HG03064 (cell line): Measurements from ENCODE around the gene IFFO2.

Source experiments
- ATAC-seq: cut with Tn5 transposase; IDR thresholded peaks from one replicate; pipeline ENCODE4 v1.9.1; 2021; ENCODE audit warnings: low read depth; ENCODE audit not compliant: unreplicated experiment

The IFFO2 gene

DNA sequence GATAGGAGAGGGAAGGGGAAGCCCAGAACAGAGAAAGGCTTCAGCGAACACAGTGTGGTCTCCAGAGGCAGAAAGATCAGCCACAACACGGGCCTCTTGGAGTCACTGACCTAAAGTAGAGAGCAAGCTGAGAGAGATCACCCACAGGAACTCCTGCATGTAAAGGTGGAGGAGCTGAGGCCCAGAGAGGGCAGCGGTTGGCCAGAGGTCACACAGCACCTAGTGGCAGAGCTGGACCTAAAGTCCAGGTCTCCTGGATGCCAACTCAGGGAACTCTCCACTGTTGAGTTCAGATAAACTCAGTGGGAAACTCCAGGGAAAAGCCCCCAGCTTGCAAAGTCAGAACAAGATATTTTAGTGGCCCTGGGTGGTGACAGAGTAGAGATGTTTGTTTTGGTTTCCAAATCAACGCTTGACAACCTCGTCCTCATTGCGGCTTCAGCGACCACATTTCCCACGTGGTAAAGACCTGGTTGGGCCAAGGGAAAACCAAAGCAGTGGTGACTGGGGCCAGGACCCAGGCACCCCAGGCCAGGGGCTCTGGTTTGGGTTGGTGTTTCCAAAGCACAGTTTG lies 4.6 kb downstream of the IFFO2 start:
- no peak for ATAC-seq

DNA sequence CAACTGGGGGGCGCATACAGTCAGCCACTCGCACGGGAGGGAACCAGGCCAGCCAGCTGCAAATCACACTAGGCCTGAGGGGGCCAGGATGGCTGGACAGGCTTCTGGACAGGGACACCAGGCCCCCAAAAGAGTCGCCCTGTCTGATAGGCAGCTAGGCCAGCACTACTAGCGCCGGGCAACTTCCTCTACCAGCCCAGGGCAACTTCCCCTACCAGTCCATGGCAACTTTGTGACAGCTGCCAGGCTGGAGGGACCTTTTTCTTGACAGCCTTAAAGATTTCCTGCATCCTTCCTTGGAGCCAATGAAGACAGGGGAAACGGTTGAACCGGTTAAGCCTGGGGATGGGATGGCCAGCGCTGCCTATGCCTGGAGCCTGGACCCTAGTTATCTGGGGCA lies 5.1 kb downstream of the IFFO2 start:
- no peak for ATAC-seq

DNA sequence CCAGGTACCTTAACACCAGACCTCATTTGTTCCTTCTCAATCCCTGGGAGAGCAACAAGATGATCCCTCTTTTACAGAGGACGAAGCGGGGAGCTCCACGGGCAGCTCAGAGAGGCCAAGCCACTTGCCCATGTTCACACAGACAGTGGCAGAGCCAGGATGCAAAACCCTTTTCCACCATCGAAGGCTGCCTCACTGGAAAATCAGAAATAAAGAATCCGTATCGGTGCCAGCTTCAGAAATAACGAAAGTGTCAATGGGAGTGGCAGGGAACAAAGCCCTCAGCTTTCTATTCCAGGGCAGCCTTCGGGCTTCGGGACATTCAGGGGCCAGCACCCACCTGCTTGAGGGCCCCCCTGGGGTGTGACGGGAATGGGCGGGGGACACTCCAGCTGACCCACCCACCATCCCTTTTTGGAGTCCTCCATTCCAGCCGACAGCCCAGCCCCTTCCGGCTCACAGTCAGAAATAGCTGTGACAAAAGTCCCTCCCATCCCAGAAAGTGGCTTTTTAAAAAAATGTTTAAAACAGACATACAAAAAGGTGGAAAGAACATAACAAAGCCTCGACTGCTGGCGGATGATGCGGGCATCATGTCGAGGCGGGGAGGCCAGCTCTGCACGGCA lies 6.0 kb downstream of the IFFO2 start:
- no peak for ATAC-seq

DNA sequence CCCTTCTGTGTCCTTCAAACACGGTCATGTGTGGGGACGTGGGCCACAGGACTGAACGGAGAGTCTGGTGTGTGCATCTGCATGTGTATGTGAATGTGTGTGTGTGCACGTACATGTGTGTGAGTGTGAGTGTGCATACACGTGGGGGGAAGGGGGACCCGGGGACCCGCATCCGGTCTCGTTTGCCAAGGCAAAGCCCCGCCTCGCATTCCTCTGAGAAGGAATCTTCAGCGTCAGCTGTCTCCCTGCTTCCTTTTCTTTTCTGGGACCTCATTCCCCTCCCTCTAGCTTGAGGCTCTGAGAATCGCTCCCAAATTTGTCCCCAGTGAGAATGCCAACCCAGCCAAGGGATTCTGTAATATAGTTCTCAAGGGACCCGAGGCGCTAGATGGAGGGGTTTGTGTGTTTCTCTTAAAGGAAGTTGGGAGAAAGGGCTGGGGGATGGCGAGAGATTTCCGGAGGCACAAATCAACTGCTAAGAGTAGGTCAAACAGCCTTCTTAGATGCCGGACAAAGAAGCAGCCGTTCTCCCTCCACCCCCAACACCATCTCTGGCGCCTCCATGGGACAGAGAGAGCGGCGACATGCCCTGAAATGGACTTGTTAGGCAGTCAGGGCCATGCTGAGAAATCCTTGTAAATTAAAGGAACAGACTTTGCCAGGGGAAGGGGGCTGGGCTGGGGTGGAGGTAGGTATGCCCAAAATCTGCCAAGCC lies 6.6 kb downstream of the IFFO2 start:
- no peak for ATAC-seq

DNA sequence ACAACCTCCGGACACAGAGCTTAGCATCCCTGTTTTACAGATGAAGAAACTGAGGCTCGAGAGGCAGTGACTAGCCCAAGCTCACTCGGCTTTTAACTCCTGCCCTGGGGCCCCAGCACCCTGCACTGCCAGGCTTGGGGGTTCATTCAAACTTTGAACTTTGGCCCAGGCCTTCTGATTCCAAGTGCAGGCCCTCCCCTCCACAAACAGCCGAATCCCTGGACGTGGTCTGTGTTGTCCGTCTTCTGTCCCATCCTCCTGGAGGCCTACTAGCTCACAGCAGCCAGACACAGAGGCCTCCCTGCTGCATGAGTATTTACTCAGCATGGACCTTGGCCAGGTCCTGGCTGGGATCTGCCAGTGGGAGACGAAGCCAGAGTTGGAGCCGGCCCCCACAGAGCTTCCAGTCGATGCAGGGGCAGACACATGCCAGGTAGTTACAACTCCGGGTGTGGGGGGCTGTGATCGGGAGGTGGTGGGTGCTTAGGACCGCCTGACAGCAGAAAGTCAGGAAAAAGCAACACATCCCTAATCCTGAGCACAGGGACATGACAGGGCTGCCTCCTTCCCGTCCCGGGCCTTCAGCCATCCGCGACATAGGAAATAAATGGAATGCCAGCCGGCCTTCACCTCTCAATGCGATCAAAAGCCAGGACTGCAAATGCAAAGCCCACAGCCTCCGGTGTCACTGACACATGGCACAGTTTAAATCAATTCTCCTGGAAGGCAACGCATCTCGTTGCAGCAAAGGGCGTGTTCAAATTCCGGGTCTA lies 7.4 kb downstream of the IFFO2 start:
- ATAC-seq: no peak

DNA sequence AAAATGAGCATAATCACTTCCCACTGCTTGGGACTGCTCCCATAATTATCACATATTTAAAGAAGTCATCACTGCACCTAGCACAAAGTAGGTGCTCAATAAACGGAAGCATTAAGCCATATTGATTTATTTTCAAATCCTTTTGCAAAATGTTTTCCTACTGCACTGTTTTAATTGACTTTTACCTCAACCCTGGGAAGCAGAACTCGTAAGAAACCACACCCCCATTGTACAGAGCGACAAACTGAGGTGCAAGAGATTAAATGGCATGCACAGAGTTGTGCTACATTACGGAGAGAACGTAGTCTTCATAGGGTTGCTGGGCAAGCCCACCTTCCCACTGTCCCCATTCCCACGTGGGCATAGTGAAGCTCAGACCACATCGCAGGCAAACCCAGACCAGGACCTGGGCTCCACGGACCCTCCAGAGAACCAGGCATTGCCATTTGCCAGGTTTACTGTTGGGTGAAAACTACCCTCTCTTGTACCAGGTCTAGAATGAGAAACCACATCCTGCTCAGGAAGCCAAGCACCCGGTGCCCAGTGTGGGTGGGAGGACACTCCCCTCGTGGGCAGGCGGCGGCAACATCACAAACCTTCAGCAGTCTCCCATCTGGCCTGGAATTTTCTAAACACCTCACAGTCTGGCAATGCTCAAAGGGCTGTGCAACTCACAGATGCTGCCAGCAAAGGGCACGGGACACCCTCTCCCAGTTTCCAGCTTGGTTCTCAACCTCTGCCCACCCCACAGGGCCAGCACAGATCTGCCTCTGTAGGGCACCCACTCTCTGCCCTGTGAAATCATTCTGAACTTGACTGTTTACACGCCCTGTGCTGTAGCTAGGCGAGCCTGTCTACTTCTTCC lies 8.2 kb downstream of the IFFO2 start:
- no peak for ATAC-seq

DNA sequence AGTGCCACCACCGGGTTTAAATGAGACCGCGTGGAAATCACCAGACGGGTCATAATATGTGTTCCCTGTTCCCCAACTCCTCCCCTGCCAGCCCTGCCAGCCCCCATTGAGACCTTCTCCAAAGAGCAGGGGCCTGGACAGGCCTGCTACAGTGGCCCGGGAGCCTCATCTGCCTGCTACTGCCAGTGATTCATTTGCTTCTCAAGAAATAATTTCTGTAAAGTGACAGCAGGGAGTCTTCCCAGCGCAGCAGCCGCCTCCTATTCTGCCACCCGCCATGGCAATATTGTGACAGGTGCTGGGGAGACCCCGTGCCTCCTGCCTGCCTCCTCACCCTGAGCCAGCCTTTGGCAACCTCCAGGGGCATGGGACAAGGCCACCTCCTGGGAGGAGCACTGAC lies 8.9 kb downstream of the IFFO2 start:
- ATAC-seq: no peak

DNA sequence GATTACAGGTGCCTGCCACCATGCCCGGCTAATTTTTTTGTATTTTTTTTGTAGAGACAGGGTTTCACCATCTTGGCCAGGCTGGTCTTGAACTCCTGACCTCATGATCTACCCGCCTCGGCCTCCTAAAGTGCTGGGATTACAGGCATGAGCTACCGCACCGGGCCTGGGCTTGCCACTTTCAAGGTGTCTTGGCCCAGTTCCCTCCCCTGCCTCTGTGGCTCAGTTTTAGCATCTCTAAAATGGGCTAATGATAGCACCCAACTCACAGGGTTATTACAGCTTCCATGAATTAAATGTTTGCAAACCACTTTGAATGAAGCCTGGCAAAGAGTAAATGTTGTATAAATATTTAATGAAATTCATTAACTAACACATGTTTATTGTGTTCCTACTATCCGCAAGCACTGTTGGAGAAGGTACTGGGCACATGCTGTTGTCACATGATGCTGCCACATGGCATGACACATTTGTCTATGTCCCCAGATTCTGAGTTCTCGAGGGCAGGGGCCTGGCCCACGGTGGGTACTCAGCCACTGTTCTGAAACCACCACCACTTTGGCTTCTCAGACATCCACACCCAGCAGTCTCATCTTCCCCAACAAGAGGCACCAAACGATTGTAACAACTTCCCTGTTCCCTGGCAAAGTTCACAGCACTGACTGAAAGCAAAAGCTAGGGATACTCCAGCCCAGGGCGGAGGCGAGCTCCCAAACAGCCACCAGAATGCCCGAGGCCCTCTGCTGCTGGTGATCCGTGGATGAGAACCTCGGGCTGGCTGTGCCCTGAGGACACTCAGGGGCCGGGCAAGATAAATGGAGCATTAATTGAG lies 9.7 kb downstream of the IFFO2 start:
- no peak for ATAC-seq

DNA sequence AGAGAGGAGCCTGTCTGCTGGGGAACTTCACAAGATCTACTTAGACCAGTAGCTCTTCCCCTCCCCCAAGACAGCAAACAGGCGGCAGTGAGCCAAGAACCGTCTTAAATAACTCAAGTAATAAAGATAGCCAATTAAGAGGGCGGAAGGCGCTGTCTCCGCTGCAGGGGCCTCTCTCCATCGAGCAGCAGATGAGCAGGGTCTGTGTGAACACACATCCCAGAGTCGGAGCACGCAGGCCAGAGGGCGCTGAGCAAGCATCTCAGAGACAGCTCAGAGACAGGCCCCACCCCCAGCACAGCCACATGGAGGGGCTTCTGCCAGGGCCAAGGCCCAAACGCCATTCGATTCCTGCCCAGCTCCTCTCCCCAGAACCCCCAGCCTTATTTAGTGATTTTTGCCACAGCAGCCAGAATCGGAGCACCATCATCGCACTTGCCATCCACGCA lies 11.1 kb downstream of the IFFO2 start:
- ATAC-seq: no peak

DNA sequence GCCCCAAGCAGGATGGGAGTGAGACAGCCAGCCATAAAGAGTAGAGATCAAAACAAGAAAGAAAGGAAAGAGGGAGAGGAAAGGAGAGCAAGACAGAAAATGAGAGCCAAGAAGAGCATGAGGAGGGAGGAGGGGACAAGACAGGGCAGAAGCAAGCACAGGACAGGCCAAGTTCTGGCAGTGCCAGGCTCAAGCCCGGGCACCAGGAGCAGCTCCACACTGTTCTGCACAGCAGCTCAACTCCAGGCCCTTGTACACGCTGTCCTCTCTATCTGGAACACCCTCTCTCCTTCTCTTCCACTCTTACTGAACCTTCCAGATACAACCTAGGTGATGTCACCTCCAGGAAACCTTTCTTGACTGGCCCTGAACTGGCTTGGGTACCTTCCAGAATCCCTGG lies 11.7 kb downstream of the IFFO2 start:
- ATAC-seq: no peak

DNA sequence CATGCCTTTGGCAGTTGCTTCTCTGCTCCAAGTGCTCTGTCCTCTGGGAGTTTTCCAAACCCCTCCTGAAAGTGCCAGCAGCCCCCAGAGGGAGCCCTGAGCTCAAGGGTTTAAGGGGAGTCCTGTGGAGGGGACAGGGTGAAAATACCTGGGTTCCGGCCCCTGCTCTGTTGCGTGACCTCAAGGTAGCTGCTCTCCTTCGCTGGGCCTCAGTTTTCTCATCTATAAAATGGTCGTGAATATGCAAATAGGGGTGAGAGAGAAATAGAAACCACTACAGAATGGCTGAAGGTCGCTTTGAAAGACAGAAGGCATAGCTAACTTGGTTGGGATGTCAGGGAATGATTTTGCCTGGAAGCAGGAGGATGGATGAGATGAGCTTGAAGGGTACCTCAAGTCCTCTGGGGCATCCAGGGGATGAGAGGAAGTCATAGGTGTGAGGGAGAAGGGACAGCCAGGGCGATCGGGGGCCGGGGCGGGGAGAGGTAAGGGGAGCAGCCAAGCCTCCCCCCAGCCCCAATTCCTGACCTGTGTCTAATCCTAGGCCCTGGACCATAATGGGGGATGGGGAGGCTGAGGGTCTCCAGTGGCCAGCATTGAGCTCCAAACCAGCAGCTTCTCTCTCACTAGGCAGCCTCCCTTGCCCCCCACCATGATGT lies 12.4 kb downstream of the IFFO2 start:
- ATAC-seq: no peak

DNA sequence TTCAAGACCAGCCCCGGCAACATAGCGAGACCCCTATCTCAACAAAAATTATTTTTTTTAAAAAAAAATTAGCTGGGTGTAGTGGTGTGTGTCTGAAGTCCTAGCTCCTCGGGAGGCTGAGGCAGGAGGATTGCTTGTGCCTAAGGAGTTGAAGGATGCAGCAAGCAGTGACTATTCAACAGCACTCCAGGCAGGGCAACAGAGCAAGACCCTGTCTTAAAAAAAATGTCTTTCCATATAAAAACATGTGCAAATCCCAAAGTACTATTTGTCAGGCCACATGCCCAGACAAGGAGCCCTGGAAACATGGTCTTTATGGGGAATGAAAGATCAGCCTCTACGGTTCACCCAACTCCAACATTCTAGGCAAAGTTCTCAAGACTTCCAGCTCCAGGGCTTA lies 13.3 kb downstream of the IFFO2 start:
- no peak for ATAC-seq

DNA sequence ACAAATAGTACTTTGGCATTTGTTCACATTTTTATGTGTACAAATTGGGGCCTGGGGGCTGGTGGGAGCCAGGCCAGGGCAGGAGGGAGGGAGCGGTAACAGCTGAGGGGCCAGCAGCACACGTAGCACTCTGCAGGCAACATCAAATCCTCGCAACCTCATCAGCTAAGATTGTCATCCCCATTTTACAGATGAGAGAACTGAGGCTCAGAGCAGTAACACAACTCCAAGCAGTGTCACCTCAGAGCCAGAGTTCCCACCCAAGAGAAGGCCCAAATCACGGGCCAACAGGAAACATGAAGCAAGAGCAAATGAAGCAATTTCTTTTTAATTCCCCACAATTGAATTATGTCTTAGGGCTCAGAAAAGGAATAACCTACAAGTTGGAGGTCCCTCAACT lies 14.1 kb downstream of the IFFO2 start:
- ATAC-seq: no peak

DNA sequence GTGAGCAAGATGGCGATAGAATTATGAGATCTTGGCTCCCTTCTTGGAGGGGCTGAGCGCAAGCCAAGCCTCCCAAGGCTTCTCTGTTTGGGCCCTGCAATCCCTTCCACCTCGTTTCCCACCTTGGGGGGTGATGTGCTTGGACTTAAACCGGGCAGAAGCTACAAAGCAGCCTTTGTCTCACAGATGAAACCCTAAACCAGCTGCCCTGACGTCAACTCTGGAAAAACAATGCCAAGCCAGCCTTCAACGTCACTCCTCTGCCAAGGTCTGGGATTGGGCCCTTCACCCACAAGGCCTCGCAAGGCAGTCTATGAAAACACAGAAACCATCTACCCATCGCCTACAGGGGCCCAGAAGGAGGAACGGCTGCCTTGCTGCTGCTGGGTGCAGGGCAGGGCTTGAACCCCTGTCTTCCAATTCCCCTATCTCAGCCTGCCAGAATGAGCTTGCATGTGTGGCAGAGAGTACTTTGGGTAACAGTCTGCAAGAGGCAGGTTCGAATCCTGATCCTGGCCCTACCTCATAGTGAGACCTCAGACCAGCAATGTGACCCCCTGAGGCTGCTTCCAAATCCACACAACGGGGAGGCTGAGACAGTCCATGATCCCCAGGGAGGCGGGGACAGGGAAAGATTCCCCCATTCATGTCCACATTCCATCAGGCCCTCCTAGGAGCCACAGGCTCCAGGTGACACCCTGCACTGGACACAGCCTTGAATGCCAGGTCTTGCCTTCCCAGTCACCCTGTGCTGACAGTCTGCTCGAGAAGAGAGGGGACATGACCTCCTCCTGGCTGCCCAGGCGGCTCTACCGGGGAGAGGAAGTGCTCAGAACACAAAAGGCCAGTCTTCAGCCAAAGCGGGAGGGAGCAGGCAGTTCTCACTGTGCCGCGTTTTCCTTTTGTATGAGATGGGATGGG lies 15.0 kb downstream of the IFFO2 start:
- no peak for ATAC-seq

DNA sequence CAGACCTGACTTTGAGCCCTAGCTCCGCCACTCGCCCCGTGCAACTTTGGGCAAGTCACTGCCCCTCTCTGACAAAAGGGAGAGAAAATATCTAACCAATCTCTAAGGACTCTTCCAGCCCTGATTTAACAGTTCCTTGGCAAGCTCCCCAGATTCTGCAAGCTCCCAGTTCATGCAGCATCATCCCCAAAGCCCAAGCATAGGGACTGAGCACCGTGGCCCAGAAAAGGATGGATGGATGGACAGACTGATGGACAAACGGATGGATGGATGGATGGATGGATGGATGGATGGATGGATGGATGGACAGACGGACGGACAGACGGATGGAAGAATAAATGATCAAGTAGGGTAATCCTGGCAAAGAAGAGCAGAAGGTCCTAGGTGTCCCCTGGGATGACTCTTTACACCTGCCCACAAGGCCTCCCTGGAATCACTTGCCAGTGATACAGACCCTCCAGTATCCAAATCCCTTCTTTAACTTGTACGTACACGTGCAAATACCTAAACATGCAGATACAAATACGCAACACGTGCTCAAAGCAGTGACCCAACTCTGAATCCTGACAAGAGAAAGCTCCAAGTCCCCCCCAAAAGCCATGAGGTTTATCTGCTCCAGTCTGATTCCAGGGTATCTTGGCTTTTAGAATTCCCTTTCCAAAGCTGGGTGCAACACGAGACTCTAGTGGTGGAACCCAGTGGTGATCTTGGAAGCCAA lies 16.0 kb downstream of the IFFO2 start:
- no peak for ATAC-seq

DNA sequence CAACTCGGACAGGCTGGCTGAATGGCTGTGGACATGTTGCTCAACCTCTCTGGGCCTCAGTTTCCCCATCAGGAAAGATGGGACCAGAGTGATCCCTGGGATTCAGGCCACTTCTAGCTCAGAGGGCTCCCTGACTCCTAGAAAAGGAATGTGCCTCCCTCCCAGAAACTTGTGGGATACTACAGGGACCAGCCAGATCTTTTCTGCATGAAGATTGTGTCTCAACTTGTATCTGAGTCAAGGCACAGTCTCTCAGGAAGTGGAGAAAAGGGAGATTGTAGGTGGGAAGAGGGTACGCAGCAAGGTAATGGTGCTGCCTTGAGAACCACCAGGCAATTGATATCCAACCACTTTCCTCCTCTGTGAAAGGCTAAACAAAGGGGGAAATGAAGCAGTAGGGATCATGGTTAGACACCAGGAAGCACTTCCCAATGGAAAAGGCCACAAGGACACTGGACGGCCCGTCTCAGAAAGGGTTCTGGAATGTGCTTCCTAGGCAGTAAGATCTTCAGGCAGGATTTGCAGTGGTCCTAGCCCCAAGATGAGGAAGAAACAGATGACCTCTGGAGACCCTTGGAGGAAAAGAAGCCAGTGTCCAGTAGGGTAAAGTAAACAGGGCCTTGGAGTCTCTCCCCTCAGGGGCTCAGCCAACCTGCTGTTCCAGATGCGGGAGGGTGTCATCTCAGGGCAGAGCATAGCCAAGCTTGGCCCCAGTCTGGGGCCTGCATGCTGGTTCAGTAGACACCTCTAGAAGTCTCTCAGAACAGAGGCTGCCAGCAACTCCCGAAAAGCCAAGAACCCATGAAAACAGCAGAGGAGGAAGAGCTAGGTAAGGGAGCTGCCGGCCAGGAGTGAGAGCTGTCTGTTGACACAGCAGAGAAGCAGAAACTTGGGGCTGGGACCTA lies 16.8 kb downstream of the IFFO2 start:
- ATAC-seq: no peak
